Neural cell (in vitro differentiated cells): ENCODE results near the gene SNCB. TPM values are rescaled to one million over a fixed set of nuclear protein-coding genes. Genes with fewer than 3 reads are reported as not detected.

Source experiments
- H2AFZ ChIP-seq: fragments of 200-600, 300-800 bp; sonication (generic), shearing (Covaris generic); 2 replicates; pipeline ENCODE4 v1.6.0; 2014; ENCODE audit warnings: low read depth, mild to moderate bottlenecking, antibody characterized with exemption, low read length, moderate library complexity
- H3F3A ChIP-seq: fragments of 200-600 bp; shearing (Covaris generic); 2 replicates; pipeline ENCODE4 v1.6.1; 2016; ENCODE audit warnings: mild to moderate bottlenecking, moderate library complexity, mixed read lengths, antibody characterized with exemption, low read length; ENCODE audit not compliant: insufficient read depth, poor library complexity, severe bottlenecking
- H3K27ac ChIP-seq: fragments of 200-600, 300-800 bp; sonication (generic), shearing (Covaris generic); 2 replicates; pipeline ENCODE4 v1.5.1; 2014; ENCODE audit warnings: mild to moderate bottlenecking, low read length, moderate library complexity
- H3K27me3 ChIP-seq: fragments of 300-800, 200-600 bp; sonication (generic), shearing (Covaris generic); 2 replicates; pipeline ENCODE4 v1.6.0; 2014; ENCODE audit warnings: mild to moderate bottlenecking, low read depth, low read length, moderate library complexity; ENCODE audit not compliant: insufficient read depth
- H3K36me3 ChIP-seq: fragments of 300-800, 200-600 bp; sonication (generic), shearing (Covaris generic); 2 replicates; pipeline ENCODE4 v1.5.1; 2014; ENCODE audit warnings: mild to moderate bottlenecking, antibody characterized with exemption, low read length, moderate library complexity; ENCODE audit not compliant: insufficient read depth
- H3K4me2 ChIP-seq: fragments of 300-800, 200-600 bp; sonication (generic), shearing (Covaris generic); 2 replicates; pipeline ENCODE4 v1.6.0; 2014; ENCODE audit warnings: mild to moderate bottlenecking, low read length
- H3K4me3 ChIP-seq: fragments of 300-800, 200-600 bp; sonication (generic), shearing (Covaris generic); 2 replicates; pipeline ENCODE4 v1.5.1; 2014; ENCODE audit warnings: mild to moderate bottlenecking, low read length, moderate library complexity
- H3K79me2 ChIP-seq: fragments of 200-600 bp; shearing (Covaris generic); replicated peaks from 2 replicates; pipeline ENCODE4 v1.6.0; 2014; ENCODE audit warnings: mild to moderate bottlenecking, low read length, moderate library complexity; ENCODE audit not compliant: insufficient read depth
- H3K9ac ChIP-seq: fragments of 300-800, 200-600 bp; sonication (generic), shearing (Covaris generic); 2 replicates; pipeline ENCODE4 v1.6.1; 2016; ENCODE audit warnings: mild to moderate bottlenecking, low read length, mixed read lengths
- H3K9me2 ChIP-seq: fragments of 200-600 bp; shearing (Covaris generic); 2 replicates; pipeline ENCODE4 v1.6.1; 2016; ENCODE audit warnings: mild to moderate bottlenecking, low read length, mixed read lengths; ENCODE audit not compliant: insufficient read depth
- H3K9me3 ChIP-seq: fragments of 200-600, 300-800 bp; sonication (generic), shearing (Covaris generic); 2 replicates; pipeline ENCODE4 v1.6.1; 2016; ENCODE audit warnings: mild to moderate bottlenecking, mixed run types, low read length, moderate library complexity, mixed read lengths
- H4K20me1 ChIP-seq: fragments of 200-600 bp; shearing (Covaris generic); 2 replicates; pipeline ENCODE4 v1.6.1; 2016; ENCODE audit warnings: mild to moderate bottlenecking, mixed run types; ENCODE audit not compliant: insufficient read depth
- CTCF ChIP-seq: fragments of 450-650 bp; IDR thresholded peaks from 2 replicates; pipeline ENCODE4 v1.5.1; 2014; ENCODE audit warnings: antibody characterized with exemption, mild to moderate bottlenecking, moderate library complexity; ENCODE audit not compliant: poor library complexity, severe bottlenecking
- EP300 ChIP-seq: fragments of 450-650 bp; conservative IDR thresholded peaks from 2 replicates; pipeline ENCODE4 v1.6.1; 2014; ENCODE audit warnings: antibody characterized with exemption, mild to moderate bottlenecking, moderate library complexity; ENCODE audit not compliant: poor library complexity, severe bottlenecking
- EZH2 ChIP-seq: fragments of 200-600, 300-800 bp; shearing (Covaris generic), sonication (generic); IDR thresholded peaks from 2 replicates; pipeline ENCODE4 v1.6.1; 2014; ENCODE audit warnings: antibody characterized with exemption, low read length, borderline replicate concordance, mild to moderate bottlenecking; ENCODE audit not compliant: insufficient read depth, poor library complexity, severe bottlenecking
- MXI1 ChIP-seq: fragments of 450-650 bp; conservative IDR thresholded peaks from 2 replicates; pipeline ENCODE4 v1.6.1; 2014; ENCODE audit warnings: antibody characterized with exemption, mild to moderate bottlenecking; ENCODE audit not compliant: poor library complexity, severe bottlenecking
- POLR2AphosphoS5 ChIP-seq: IDR thresholded peaks from 2 replicates; pipeline ENCODE4 v1.6.1; 2012
- RAD21 ChIP-seq: fragments of 450-650 bp; conservative IDR thresholded peaks from 2 replicates; pipeline ENCODE4 v1.6.1; 2014; ENCODE audit warnings: antibody characterized with exemption, mild to moderate bottlenecking, moderate library complexity
- REST ChIP-seq: IDR thresholded peaks from 2 replicates; pipeline ENCODE4 v1.6.1; 2012; ENCODE audit warnings: borderline replicate concordance
- SMC3 ChIP-seq: fragments of 450-650 bp; conservative IDR thresholded peaks from 2 replicates; pipeline ENCODE4 v1.6.1; 2014; ENCODE audit warnings: antibody characterized with exemption, mild to moderate bottlenecking, moderate library complexity; ENCODE audit not compliant: poor library complexity
- TAF1 ChIP-seq: IDR thresholded peaks from 2 replicates; pipeline ENCODE4 v1.6.1; 2012; ENCODE audit warnings: low read depth
- polyA plus RNA-seq: library from polyadenylated mRNA; depleted of rRNA; stranded (reverse); fragments of >200 nt; gene quantifications from 2 replicates; pipeline ENCODE4 v1.2.3, GENCODE V29; 2014

The SNCB gene
- polyA plus RNA-seq, 1 donor from 2014 or later, result 10.1 TPM

GRCh38 chr5:176661676-176662075 lies 31.3 kb upstream of the SNCB start:
- Histone ChIP-seq H3K9me2 (no peaks in the 10 kb centered on the region), H3K9me3 (no peaks in the 10 kb centered on the region), H3K4me2 (no peak overlapping the region), H2AFZ (no peak overlapping the region), H3K79me2 (no peaks in the 10 kb centered on the region), H3K4me3 (no peak overlapping the region), H3K27ac (no peak overlapping the region), H3K36me3 (no peaks in the 10 kb centered on the region), H3K9ac (no peak overlapping the region), H4K20me1 (no peaks in the 10 kb centered on the region), H3K27me3 (no peaks in the 10 kb centered on the region), H3F3A (no peaks in the 10 kb centered on the region)
- no peak for TF ChIP-seq TAF1
- TF ChIP-seq POLR2AphosphoS5, result no peak
- TF ChIP-seq RAD21, result no peak
- no peak for TF ChIP-seq CTCF
- TF ChIP-seq REST, result no peak
- TF ChIP-seq EZH2, result no peak
- no peak for TF ChIP-seq EP300
- TF ChIP-seq MXI1, result no peak
- TF ChIP-seq SMC3, result no peak

GRCh38 chr5:176660860-176661641 lies 30.7 kb upstream of the SNCB start:
- Histone ChIP-seq H3K79me2 (no peaks in the 10 kb centered on the region), H3K36me3 (no peaks in the 10 kb centered on the region), H3K4me2 (no peak overlapping the region), H3K27me3 (no peaks in the 10 kb centered on the region), H4K20me1 (no peaks in the 10 kb centered on the region), H2AFZ (no peak overlapping the region), H3K9me3 (no peaks in the 10 kb centered on the region), H3K9me2 (no peaks in the 10 kb centered on the region), H3K9ac (peak overlapping the region; percentile 36), H3K4me3 (no peak overlapping the region), H3F3A (no peaks in the 10 kb centered on the region), H3K27ac (no peak overlapping the region)
- TF ChIP-seq SMC3, result peak; percentile 100
- TF ChIP-seq RAD21, result peak; percentile 99
- TF ChIP-seq CTCF, result peak; percentile 99
- peak; percentile 33 for TF ChIP-seq MXI1
- TF ChIP-seq REST, result no peak
